ENCODE measurements around the gene PLD1. TPM values are rescaled to one million over a fixed set of nuclear protein-coding genes. Genes with fewer than 3 reads are reported as not detected.

The PLD1 gene
- total RNA-seq, 1 donor from 2014 or later: 29.1 TPM

DNA sequence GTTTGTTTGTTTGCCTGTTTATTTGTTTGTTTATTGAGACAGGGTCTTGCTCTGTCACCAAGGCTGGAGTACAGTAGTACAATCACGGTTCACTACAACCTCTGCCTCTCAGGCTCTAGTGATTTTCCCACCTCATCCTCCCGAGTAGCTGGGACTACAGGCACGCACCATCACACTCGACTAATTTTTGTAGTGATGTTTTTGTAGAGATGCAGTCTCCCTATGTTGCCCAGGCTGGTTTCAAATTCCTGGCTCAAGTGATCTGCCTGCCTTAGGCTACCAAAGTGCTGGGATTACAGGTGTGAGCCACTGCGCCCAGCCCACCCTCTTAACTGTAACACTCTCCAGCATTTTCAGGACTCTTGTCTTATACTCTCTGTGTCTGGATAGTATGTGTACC, 26.7 kb downstream of the PLD1 start:
- H3K4me1 Mint-ChIP-seq: peaks cover 6% of the 10 kb centered on the region
- peaks cover 8% of the 10 kb centered on the region for H3K36me3 Mint-ChIP-seq

DNA sequence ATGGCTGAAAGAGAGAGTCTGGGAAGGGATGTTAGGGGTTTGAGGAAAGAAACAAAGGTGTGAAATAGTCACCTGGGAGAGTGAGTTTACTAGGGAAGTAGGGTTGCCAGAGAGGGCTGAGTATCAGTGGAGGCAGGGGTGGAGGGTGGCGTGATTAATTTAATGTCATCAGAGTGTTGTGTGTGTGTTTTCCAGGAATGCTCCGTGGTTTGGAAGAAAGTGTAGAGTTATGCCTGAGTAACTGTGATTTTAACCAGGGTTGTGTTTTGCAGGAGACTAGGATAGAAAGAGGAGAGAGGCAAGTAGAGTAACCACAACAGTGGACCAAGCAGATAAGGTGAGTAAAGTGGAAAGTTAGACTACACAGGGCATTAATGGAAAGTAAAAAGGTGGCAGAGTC, 27.2 kb downstream of the PLD1 start:
- TF ChIP-seq, protein P1, sequence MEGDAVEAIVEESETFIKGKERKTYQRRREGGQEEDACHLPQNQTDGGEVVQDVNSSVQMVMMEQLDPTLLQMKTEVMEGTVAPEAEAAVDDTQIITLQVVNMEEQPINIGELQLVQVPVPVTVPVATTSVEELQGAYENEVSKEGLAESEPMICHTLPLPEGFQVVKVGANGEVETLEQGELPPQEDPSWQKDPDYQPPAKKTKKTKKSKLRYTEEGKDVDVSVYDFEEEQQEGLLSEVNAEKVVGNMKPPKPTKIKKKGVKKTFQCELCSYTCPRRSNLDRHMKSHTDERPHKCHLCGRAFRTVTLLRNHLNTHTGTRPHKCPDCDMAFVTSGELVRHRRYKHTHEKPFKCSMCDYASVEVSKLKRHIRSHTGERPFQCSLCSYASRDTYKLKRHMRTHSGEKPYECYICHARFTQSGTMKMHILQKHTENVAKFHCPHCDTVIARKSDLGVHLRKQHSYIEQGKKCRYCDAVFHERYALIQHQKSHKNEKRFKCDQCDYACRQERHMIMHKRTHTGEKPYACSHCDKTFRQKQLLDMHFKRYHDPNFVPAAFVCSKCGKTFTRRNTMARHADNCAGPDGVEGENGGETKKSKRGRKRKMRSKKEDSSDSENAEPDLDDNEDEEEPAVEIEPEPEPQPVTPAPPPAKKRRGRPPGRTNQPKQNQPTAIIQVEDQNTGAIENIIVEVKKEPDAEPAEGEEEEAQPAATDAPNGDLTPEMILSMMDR (IDR thresholded peaks at IDR 0.05; ENCODE audit: unreplicated experiment): no peak
- Mint-ChIP-seq H3K36me3 (peaks cover 8% of the 10 kb centered on the region), H3K4me3 (no peak overlapping the region), H3K27me3 (ENCODE audit: low read depth) (no peaks in the 10 kb centered on the region), H3K27ac (no peak overlapping the region), H3K9me3 (peaks cover 8% of the 10 kb centered on the region), H3K4me1 (peaks cover 2% of the 10 kb centered on the region)
- no peak for DNase-seq (ENCODE audit: low spot score in 2 of 2, unreplicated experiment in 2 of 2)

More for the DNA sequence above, 26.7 kb downstream of the PLD1 start:
- Mint-ChIP-seq H3K4me3 (no peak overlapping the region), H3K9me3 (peaks cover 8% of the 10 kb centered on the region), H3K27me3 (ENCODE audit: low read depth) (no peaks in the 10 kb centered on the region), H3K27ac (no peak overlapping the region)
- no peak for DNase-seq (ENCODE audit: low spot score in 2 of 2, unreplicated experiment in 2 of 2)
- TF ChIP-seq, protein P1 (IDR thresholded peaks at IDR 0.05; ENCODE audit: unreplicated experiment): no peak

DNA sequence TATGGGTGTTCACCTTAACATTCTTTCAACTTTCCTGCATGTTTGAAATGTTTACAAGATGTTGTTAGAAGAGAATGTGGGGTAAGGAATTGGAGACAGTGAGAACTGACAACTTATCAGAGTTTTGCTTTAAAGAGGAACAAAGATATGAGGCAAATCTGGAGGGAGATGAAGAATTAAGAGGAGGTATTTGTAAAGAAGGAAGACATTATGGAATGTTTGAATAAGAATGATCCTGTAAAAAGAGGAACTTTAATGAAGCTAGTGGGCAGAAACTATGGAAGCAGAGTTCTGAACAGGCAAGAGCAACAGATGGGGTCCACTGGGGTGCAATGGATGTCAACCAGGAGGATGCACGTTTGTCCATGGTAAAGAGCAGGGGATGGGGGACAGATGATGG, 27.7 kb downstream of the PLD1 start:
- DNase-seq (ENCODE audit: low spot score in 2 of 2, unreplicated experiment in 2 of 2): no peak
- no peak overlapping the region for H3K27ac Mint-ChIP-seq
- H3K4me3 Mint-ChIP-seq: no peak overlapping the region
- H3K27me3 Mint-ChIP-seq (ENCODE audit: low read depth): no peaks in the 10 kb centered on the region
- H3K9me3 Mint-ChIP-seq: peaks cover 8% of the 10 kb centered on the region
- peaks cover 8% of the 10 kb centered on the region for H3K36me3 Mint-ChIP-seq
- TF ChIP-seq, protein P1 (IDR thresholded peaks at IDR 0.05; ENCODE audit: unreplicated experiment): no peak
- H3K4me1 Mint-ChIP-seq: peaks cover 4% of the 10 kb centered on the region

DNA sequence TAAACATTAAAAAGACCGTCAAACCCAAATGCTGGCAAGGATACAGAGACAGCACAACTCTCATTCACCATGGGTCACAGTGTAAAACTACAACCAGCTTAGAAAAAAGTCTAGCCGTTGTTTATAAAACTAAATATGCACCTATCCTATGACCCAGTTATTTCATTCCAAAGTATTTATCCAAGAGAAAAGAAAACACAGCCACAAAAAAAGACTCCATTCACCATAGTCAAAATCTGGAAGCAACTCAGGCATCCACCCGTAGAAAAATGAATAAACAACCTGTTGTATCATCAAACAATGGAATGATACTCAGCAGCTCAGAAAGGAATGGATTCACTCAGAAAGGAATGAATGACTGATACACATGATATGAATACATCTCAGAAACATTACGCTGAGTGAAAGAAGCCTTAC, 28.6 kb downstream of the PLD1 start:
- H3K9me3 Mint-ChIP-seq: peaks cover 1% of the 10 kb centered on the region
- H3K27ac Mint-ChIP-seq: no peak overlapping the region
- H3K27me3 Mint-ChIP-seq (ENCODE audit: low read depth): no peaks in the 10 kb centered on the region
- peaks cover under 1% of the 10 kb centered on the region for H3K36me3 Mint-ChIP-seq
- no peak overlapping the region for H3K4me3 Mint-ChIP-seq
- H3K4me1 Mint-ChIP-seq: peaks cover 7% of the 10 kb centered on the region
- no peak for DNase-seq (ENCODE audit: low spot score in 2 of 2, unreplicated experiment in 2 of 2)
- TF ChIP-seq, protein P1 (IDR thresholded peaks at IDR 0.05; ENCODE audit: unreplicated experiment): no peak

DNA sequence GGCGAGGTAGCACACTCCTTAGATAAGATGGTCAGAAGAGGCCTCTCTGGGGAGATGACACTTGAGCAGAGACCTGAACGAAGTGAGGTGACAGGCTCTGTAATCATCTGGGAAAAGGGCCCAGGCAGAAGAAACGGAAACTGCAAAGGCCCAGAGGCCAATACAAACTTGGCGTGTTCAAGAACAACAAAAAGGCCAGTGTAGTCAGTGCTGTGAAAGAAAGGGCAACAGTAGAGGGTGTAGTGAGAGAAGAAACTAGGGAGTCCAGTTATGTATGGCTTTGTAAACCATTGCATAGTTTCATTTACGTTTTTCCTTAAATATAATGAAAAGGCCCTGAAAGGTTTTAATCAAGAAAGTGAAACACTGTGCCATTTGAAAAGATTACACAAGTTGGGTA, 31.8 kb downstream of the PLD1 start:
- no peak for DNase-seq (ENCODE audit: low spot score in 2 of 2, unreplicated experiment in 2 of 2)
- no peaks in the 10 kb centered on the region for H3K36me3 Mint-ChIP-seq
- TF ChIP-seq, protein P1 (IDR thresholded peaks at IDR 0.05; ENCODE audit: unreplicated experiment): no peak
- no peaks in the 10 kb centered on the region for H3K9me3 Mint-ChIP-seq
- H3K27ac Mint-ChIP-seq: no peak overlapping the region
- H3K4me3 Mint-ChIP-seq: no peak overlapping the region
- H3K27me3 Mint-ChIP-seq (ENCODE audit: low read depth): no peaks in the 10 kb centered on the region
- peaks cover 4% of the 10 kb centered on the region for H3K4me1 Mint-ChIP-seq

DNA sequence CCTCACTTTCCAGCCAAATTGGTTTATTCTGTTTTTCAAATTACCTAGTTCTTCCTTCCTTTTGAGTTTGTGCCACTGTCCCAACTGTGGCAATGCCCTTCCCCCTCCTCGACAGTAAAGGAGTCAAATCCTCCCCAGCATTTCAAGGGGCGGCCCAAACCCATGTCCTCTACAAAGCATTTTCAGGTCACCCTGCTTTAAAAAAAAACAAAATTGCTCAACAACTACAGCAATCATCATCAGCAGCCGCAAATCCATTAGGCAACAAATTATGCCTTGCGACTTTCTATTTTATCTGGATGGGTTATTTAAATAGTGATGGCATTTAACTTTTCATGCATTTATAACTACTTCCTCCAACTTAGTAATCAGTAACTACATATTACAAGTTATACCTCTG, 32.7 kb downstream of the PLD1 start:
- TF ChIP-seq, protein P1 (IDR thresholded peaks at IDR 0.05; ENCODE audit: unreplicated experiment): no peak
- DNase-seq (ENCODE audit: low spot score in 2 of 2, unreplicated experiment in 2 of 2): no peak
- H3K27ac Mint-ChIP-seq: peak overlapping the region; percentile 3
- H3K9me3 Mint-ChIP-seq: no peaks in the 10 kb centered on the region
- no peaks in the 10 kb centered on the region for H3K36me3 Mint-ChIP-seq
- peaks cover 7% of the 10 kb centered on the region for H3K4me1 Mint-ChIP-seq
- no peaks in the 10 kb centered on the region for H3K27me3 Mint-ChIP-seq (ENCODE audit: low read depth)
- no peak overlapping the region for H3K4me3 Mint-ChIP-seq

All from mesothelial cell of epicardium (in vitro differentiated cells).